Liver (tissue), 9 donors: ENCODE results near the gene L1TD1. TPM values are rescaled to one million over a fixed set of nuclear protein-coding genes. Genes with fewer than 3 reads are reported as not detected.

ENCODE experiments used
- DNase-seq: peaks from one replicate; pipeline ENCODE4 v3.0.0-alpha.2; 2017; ENCODE audit warnings: low spot score
- H3K27ac ChIP-seq, 2 donors: one replicate each; pipeline ENCODE4 v1.7.0; 2013; ENCODE audit warnings: inconsistent platforms in 2 of 2, low read length in 2 of 2, control low read depth in 1 of 2, low read depth in 1 of 2, mild to moderate bottlenecking in 1 of 2
- H3K27me3 ChIP-seq, 4 donors: one replicate each; pipeline versions ENCODE4 v1.6.1 to v1.7.0; 2013; ENCODE audit warnings: low read length in 3 of 4, inconsistent platforms in 1 of 4, mild to moderate bottlenecking in 1 of 4, moderate library complexity in 1 of 4; ENCODE audit not compliant: control insufficient read depth in 4 of 4, insufficient read depth in 4 of 4
- H3K36me3 ChIP-seq, 4 donors: one replicate each; pipeline versions ENCODE4 v1.6.1 to v1.7.0; 2013; ENCODE audit warnings: low read length in 3 of 4, mild to moderate bottlenecking in 3 of 4, low read depth in 1 of 4, moderate library complexity in 1 of 4; ENCODE audit not compliant: control insufficient read depth in 4 of 4, insufficient read depth in 3 of 4
- H3K4me1 ChIP-seq, 4 donors: one replicate each; pipeline versions ENCODE4 v1.6.1 to v1.7.0; 2013; ENCODE audit warnings: low read length in 3 of 4, mild to moderate bottlenecking in 3 of 4, moderate library complexity in 1 of 4; ENCODE audit not compliant: control insufficient read depth in 4 of 4, insufficient read depth in 4 of 4
- H3K4me3 ChIP-seq, 3 donors: one replicate each; pipeline versions ENCODE4 v1.6.1 to v1.7.0; 2013; ENCODE audit warnings: low read length in 3 of 3, control low read depth in 1 of 3, low read depth in 1 of 3, mild to moderate bottlenecking in 1 of 3
- H3K9ac ChIP-seq, 2 donors: one replicate each; pipeline ENCODE4 v1.7.0; 2013; ENCODE audit warnings: low read length in 2 of 2, mild to moderate bottlenecking in 2 of 2, moderate library complexity in 2 of 2, control low read depth in 1 of 2, low read depth in 1 of 2
- H3K9me3 ChIP-seq, 4 donors: one replicate each; pipeline versions ENCODE4 v1.6.1 to v1.7.0; 2013; ENCODE audit warnings: low read length in 3 of 4; ENCODE audit not compliant: control insufficient read depth in 4 of 4
- EGR1 ChIP-seq, 2 donors: IDR thresholded peaks; 2 replicates each; pipeline ENCODE4 v1.6.1; 2016 to 2018; ENCODE audit warnings: antibody characterized with exemption in 2 of 2, low read depth in 2 of 2
- FOXA1 ChIP-seq: IDR thresholded peaks from 2 replicates; pipeline ENCODE4 v1.6.1; 2016; ENCODE audit warnings: antibody characterized with exemption
- FOXA2 ChIP-seq: IDR thresholded peaks from 2 replicates; pipeline ENCODE4 v1.6.1; 2016; ENCODE audit warnings: antibody characterized with exemption
- GABPA ChIP-seq, 2 donors: IDR thresholded peaks in 1 of 2; conservative IDR thresholded peaks in 1 of 2; 2 replicates each; pipeline ENCODE4 v1.6.1; 2016; ENCODE audit warnings: antibody characterized with exemption in 2 of 2, mild to moderate bottlenecking in 1 of 2, moderate library complexity in 1 of 2
- HNF4A ChIP-seq, 2 donors: conservative IDR thresholded peaks; 2 replicates each; pipeline ENCODE4 v1.6.1; 2016; ENCODE audit warnings: antibody characterized with exemption in 2 of 2, mild to moderate bottlenecking in 2 of 2
- HNF4G ChIP-seq: IDR thresholded peaks from 2 replicates; pipeline ENCODE4 v1.6.1; 2016; ENCODE audit warnings: antibody characterized with exemption
- JUND ChIP-seq, 2 donors: IDR thresholded peaks; 2 replicates each; pipeline ENCODE4 v1.6.1; 2016; ENCODE audit warnings: antibody characterized with exemption in 2 of 2
- NR2F2 ChIP-seq: IDR thresholded peaks from 2 replicates; pipeline ENCODE4 v1.6.1; 2016; ENCODE audit warnings: antibody characterized with exemption
- RAD21 ChIP-seq, 2 donors: IDR thresholded peaks; 2 replicates each; pipeline ENCODE4 v1.6.1; 2016; ENCODE audit warnings: antibody characterized with exemption in 2 of 2, mild to moderate bottlenecking in 2 of 2
- RXRA ChIP-seq, 2 donors: IDR thresholded peaks; 2 replicates each; pipeline ENCODE4 v1.6.1; 2017 to 2018; ENCODE audit warnings: antibody characterized with exemption in 2 of 2, mild to moderate bottlenecking in 1 of 2
- SP1 ChIP-seq: IDR thresholded peaks from 2 replicates; pipeline ENCODE4 v1.6.1; 2018; ENCODE audit warnings: antibody characterized with exemption, mild to moderate bottlenecking
- TAF1 ChIP-seq: conservative IDR thresholded peaks from 2 replicates; pipeline ENCODE4 v1.6.1; 2016; ENCODE audit warnings: antibody characterized with exemption, mild to moderate bottlenecking
- YY1 ChIP-seq: IDR thresholded peaks from 2 replicates; pipeline ENCODE4 v1.6.1; 2016; ENCODE audit warnings: antibody characterized with exemption, mild to moderate bottlenecking
- WGBS: extraction: QIAGEN DNeasy Blood & Tissue Kit; methylation state at CpG from one replicate; pipeline ENCODE4 v1.1.7; 2013; 5-methylcytosine and 5-hydroxymethylcytosine counted together
- polyA plus RNA-seq, 2 donors: library from polyadenylated mRNA; stranded (reverse) in 1 of 2; unstranded in 1 of 2; fragments of 200-250 nt in 1 of 2; fragments of >200 nt in 1 of 2; fragmentation: Nextera tagmentation in 1 of 2; extraction: Ambion mirVana in 1 of 2; gene quantifications; one replicate each; pipeline versions ENCODE4 v1.2.1 to v1.2.3, GENCODE V29; 2013 to 2015
- total RNA-seq, 2 donors: library from RNA; depleted of rRNA; stranded (reverse); fragments of >200 nt; gene quantifications; one replicate each; pipeline ENCODE4 v1.2.3, GENCODE V29; 2014
- TF ChIP-seq, protein P1 (sequence below): IDR thresholded peaks from 2 replicates; pipeline ENCODE4 v1.6.1; 2016; ENCODE audit warnings: antibody characterized with exemption
- TF ChIP-seq, protein P2 (sequence below): IDR thresholded peaks from 2 replicates; pipeline ENCODE4 v1.6.1; 2016; ENCODE audit warnings: antibody characterized with exemption, mild to moderate bottlenecking
- TF ChIP-seq, protein P3 (sequence below): IDR thresholded peaks from 2 replicates; pipeline ENCODE4 v1.6.1; 2016; ENCODE audit warnings: antibody characterized with exemption
- TF ChIP-seq, protein P4 (sequence below): fragments of 150-350 bp; IDR thresholded peaks from 2 replicates; pipeline ENCODE4 v1.5.1; 2017; ENCODE audit warnings: improper control_type of control experiment, low read depth, low read length; ENCODE audit not compliant: missing input control
- TF ChIP-seq, protein P5 (sequence below): IDR thresholded peaks from 2 replicates; pipeline ENCODE4 v1.6.1; 2016; ENCODE audit warnings: antibody characterized with exemption
- donor health status: healthy.
- donor health status: healthy.
- donor health status: healthy.
- donor health status: healthy.
- donor health status: healthy.

L1TD1 gene
- total and polyA plus RNA-seq, 4 donors = under 0.01 to 0.14 (median 0.01) TPM; not detected in 1

DNA sequence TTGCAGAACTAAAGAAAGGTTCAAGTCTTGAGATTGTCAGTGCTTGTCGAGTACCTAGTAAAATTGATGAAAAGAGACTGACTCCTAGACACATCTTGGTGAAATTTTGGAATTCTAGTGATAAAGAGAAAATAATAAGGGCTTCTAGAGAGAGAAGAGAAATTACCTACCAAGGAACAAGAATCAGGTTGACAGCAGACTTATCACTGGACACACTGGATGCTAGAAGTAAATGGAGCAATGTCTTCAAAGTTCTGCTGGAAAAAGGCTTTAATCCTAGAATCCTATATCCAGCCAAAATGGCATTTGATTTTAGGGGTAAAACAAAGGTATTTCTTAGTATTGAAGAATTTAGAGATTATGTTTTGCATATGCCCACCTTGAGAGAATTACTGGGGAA, 16.3 kb downstream of the L1TD1 start:
- TF ChIP-seq FOXA2 (no peak), HNF4G (no peak), RAD21 (IDR thresholded peaks at IDR 0.05) (no peak), HNF4A (conservative IDR thresholded peaks at IDR 0.05) (no peak), FOXA1 (no peak)
- TF ChIP-seq, protein P1, sequence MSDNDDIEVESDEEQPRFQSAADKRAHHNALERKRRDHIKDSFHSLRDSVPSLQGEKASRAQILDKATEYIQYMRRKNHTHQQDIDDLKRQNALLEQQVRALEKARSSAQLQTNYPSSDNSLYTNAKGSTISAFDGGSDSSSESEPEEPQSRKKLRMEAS = no peak
- TF ChIP-seq, protein P2, sequence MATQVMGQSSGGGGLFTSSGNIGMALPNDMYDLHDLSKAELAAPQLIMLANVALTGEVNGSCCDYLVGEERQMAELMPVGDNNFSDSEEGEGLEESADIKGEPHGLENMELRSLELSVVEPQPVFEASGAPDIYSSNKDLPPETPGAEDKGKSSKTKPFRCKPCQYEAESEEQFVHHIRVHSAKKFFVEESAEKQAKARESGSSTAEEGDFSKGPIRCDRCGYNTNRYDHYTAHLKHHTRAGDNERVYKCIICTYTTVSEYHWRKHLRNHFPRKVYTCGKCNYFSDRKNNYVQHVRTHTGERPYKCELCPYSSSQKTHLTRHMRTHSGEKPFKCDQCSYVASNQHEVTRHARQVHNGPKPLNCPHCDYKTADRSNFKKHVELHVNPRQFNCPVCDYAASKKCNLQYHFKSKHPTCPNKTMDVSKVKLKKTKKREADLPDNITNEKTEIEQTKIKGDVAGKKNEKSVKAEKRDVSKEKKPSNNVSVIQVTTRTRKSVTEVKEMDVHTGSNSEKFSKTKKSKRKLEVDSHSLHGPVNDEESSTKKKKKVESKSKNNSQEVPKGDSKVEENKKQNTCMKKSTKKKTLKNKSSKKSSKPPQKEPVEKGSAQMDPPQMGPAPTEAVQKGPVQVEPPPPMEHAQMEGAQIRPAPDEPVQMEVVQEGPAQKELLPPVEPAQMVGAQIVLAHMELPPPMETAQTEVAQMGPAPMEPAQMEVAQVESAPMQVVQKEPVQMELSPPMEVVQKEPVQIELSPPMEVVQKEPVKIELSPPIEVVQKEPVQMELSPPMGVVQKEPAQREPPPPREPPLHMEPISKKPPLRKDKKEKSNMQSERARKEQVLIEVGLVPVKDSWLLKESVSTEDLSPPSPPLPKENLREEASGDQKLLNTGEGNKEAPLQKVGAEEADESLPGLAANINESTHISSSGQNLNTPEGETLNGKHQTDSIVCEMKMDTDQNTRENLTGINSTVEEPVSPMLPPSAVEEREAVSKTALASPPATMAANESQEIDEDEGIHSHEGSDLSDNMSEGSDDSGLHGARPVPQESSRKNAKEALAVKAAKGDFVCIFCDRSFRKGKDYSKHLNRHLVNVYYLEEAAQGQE = no peak
- TF ChIP-seq, protein P3, sequence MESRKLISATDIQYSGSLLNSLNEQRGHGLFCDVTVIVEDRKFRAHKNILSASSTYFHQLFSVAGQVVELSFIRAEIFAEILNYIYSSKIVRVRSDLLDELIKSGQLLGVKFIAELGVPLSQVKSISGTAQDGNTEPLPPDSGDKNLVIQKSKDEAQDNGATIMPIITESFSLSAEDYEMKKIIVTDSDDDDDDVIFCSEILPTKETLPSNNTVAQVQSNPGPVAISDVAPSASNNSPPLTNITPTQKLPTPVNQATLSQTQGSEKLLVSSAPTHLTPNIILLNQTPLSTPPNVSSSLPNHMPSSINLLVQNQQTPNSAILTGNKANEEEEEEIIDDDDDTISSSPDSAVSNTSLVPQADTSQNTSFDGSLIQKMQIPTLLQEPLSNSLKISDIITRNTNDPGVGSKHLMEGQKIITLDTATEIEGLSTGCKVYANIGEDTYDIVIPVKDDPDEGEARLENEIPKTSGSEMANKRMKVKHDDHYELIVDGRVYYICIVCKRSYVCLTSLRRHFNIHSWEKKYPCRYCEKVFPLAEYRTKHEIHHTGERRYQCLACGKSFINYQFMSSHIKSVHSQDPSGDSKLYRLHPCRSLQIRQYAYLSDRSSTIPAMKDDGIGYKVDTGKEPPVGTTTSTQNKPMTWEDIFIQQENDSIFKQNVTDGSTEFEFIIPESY = no peak
- 94% methylated on average over 1 of the region's 1 CpG for WGBS
- Histone ChIP-seq H3K27ac (no peak overlapping the region), H3K9me3 (peaks cover 0 to 5% (median 3%) of the 10 kb centered on the region in 4 donors), H3K27me3 (no peaks in the 10 kb centered on the region), H3K4me1 (no peaks in the 10 kb centered on the region), H3K4me3 (no peak overlapping the region), H3K9ac (no peak overlapping the region), H3K36me3 (no peaks in the 10 kb centered on the region)
- DNase-seq = no peak

DNA sequence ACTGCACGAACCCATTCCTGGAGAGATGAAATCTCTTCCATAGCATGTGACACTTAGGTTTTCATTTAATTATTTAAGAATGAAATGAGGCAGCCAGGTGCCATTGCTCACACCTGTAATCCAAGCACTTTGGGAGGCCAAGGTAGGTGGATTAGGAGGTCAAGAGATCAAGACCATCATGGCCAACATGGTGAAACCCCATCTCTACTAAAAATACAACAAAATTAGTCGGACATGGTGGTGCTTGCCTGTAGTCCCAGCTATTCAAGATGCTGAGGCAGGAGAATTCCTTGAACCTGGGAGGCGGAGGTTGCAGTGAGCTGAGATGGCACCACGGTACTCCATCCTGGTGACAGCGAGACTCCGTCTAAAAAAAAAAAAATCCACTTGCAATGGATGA, 17.8 kb downstream of the L1TD1 start:
- Histone ChIP-seq H3K9ac (no peak overlapping the region), H3K4me1 (no peaks in the 10 kb centered on the region), H3K9me3 (peaks cover 0 to 5% (median 3%) of the 10 kb centered on the region in 4 donors), H3K36me3 (no peaks in the 10 kb centered on the region), H3K27ac (no peak overlapping the region), H3K4me3 (no peak overlapping the region), H3K27me3 (no peaks in the 10 kb centered on the region)
- DNase-seq = no peak
- TF ChIP-seq, protein P2 = no peak
- TF ChIP-seq JUND (IDR thresholded peaks at IDR 0.05) (no peak), GABPA (IDR thresholded peaks at IDR 0.05 in 1 of 2, conservative IDR thresholded peaks at IDR 0.05 in 1 of 2) (no peak), HNF4A (conservative IDR thresholded peaks at IDR 0.05) (no peak), SP1 (no peak), RXRA (IDR thresholded peaks at IDR 0.05) (no peak), FOXA1 (no peak), NR2F2 (no peak), YY1 (no peak), FOXA2 (no peak), EGR1 (IDR thresholded peaks at IDR 0.05; ENCODE audit: low read depth in 2 of 2) (no peak), HNF4G (no peak), TAF1 (no peak), RAD21 (IDR thresholded peaks at IDR 0.05) (no peak)
- TF ChIP-seq, protein P4, sequence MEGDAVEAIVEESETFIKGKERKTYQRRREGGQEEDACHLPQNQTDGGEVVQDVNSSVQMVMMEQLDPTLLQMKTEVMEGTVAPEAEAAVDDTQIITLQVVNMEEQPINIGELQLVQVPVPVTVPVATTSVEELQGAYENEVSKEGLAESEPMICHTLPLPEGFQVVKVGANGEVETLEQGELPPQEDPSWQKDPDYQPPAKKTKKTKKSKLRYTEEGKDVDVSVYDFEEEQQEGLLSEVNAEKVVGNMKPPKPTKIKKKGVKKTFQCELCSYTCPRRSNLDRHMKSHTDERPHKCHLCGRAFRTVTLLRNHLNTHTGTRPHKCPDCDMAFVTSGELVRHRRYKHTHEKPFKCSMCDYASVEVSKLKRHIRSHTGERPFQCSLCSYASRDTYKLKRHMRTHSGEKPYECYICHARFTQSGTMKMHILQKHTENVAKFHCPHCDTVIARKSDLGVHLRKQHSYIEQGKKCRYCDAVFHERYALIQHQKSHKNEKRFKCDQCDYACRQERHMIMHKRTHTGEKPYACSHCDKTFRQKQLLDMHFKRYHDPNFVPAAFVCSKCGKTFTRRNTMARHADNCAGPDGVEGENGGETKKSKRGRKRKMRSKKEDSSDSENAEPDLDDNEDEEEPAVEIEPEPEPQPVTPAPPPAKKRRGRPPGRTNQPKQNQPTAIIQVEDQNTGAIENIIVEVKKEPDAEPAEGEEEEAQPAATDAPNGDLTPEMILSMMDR = no peak
- TF ChIP-seq, protein P5, sequence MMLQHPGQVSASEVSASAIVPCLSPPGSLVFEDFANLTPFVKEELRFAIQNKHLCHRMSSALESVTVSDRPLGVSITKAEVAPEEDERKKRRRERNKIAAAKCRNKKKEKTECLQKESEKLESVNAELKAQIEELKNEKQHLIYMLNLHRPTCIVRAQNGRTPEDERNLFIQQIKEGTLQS = no peak
- TF ChIP-seq, protein P3 = no peak
- WGBS = 95% methylated on average over 6 of the region's 6 CpGs
